Superior temporal gyrus (tissue), 1 donor: Measurements from ENCODE around the gene PDLIM5.
A peak's percentile ranks its signal among the peaks of the same experiment; 100 is the strongest.

Experiments
- DNase-seq: peaks from one replicate; pipeline ENCODE4 v3.0.0-alpha.2; 2016; ENCODE audit errors: extremely low spot score

Gene PDLIM5

GRCh38 chr4:94426783-94427182 lies 25.0 kb upstream of the PDLIM5 start:
- no peak for DNase-seq

DNA sequence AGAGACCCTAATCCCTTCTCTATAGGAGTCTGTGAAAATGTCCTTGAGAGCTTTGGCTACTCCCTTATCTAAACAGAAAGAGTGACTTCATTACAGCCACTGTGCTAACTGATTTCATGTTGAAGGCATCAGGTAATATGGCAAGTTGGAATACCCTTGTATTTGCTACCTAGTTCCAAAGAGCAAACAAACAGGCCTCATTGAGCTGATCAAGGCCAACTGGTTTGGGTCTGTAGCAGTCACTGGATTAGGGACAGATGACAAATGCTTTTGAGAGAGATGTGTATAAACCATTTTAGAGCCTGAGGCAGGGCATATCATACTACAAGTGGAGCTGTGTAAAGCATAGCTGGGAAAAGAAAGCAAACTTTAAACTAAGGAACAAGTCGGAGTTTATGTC lies 22.9 kb upstream of the PDLIM5 start:
- no peak for DNase-seq

- no peak for DNase-seq
These were observed 21.3 kb upstream of the PDLIM5 start for GRCh38 chr4:94430406-94430805.

- DNase-seq: no peak
These were observed 20.4 kb upstream of the PDLIM5 start for GRCh38 chr4:94431388-94431787.

DNA sequence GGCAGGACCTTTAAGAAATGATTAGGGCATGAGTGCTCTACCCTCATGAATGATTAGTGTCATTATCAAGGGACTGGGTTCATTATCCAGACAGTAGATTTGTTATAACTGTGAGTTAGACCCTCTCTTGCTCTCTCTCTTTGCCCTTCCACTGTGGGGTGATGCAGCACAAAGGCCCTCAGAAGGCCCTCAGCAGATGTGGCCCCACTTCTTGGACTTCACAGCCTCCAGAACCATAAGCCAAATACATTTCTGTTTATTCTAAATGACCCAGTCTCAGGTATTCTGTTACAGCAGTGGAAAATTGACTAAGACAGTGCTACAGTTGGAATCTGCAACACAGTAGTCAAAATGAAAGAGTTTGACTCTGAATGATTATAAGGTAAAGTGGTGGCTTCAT lies 17.2 kb upstream of the PDLIM5 start:
- DNase-seq: no peak

GRCh38 chr4:94435874-94436273 lies 15.9 kb upstream of the PDLIM5 start:
- no peak for DNase-seq

- DNase-seq: no peak
These were observed 15.2 kb upstream of the PDLIM5 start for GRCh38 chr4:94436512-94436911.

DNA sequence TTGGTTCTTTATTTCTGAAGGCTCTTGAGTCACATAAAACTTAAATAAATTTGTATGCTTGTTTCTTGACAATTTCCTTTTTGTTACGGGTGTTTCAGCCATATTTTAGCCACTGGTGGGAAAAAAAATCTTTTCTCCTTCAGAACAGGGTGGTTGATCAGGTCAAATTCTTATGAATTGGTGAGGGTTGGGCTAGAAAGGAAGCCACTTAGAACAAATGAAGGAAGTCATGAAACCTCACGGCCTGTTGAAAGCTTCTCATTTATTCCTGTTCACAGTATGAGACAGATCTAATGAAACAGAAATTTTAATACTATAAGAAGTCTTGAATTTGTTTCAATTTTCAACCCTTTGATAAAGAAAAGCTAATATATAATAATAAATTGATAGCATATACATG lies 12.1 kb upstream of the PDLIM5 start:
- DNase-seq: no peak

- DNase-seq: no peak
These were observed 9.9 kb upstream of the PDLIM5 start for GRCh38 chr4:94441838-94442237.

GRCh38 chr4:94442251-94442650 lies 9.5 kb upstream of the PDLIM5 start:
- no peak for DNase-seq

- no peak for DNase-seq
These were observed 5.4 kb upstream of the PDLIM5 start for GRCh38 chr4:94446386-94446785.

DNA sequence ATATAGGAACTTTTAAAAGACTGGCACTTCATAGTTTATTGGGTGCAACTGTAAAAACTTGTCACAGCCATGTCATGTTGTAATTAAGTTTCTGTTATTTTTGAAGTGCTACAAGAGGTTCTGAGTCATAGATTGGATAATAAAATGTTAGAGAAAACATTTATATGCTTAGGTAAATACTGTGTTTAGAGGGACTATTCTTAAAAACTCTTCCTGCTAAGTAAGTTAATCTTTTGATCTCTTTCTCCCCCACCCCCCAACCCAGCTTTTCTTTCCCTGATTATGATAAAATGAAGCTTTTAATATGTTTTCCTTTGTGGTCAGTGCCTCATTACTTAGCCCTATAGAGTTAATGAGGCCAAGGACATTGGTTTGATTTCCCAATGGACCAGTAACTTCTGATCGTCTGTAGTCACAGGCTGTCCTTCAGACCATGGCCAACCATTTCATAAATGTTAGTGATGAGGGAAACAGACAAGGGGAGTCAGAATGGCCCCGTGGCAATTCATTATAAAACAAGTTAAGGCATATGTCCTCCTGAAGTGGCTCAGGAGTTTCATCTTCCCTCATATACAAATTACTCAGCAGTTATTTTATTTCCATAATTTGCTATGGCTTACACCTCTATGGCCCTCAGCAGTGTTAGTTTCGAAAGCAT lies 3.9 kb upstream of the PDLIM5 start:
- no peak for DNase-seq

- DNase-seq: no peak
These were observed 2.8 kb upstream of the PDLIM5 start for GRCh38 chr4:94448815-94449375.

- no peak for DNase-seq
These were observed 569 bp upstream of the PDLIM5 start for GRCh38 chr4:94451051-94451694.

GRCh38 chr4:94452476-94453371 lies 982 bp downstream of the PDLIM5 start:
- peak; percentile 62 for DNase-seq

DNA sequence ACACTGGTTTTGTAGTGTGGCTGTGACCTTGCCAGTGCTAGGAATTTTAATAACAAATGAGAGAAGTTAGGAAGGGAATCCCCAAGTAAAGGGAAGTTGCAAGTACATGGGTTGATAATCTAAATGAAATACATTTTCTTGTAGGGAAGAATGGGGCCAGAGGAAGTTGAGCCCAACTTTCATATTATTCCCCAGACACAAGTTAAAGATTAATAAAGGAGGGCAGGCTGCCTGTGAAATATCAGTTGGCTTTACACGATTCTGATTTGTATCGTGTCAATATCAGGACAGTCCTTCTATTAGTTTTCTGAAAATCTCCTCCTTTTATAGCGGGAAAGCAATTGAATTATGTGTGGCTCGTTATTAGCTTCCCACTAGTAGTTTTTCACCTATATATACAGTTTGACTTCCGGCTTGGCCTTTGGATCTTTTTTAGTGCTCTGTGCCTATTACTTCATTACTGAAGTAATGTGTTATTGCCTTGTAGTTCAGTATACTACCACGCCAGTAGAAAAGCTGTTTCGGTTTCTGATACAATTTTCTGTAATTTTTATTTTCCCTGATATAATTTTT lies 1.7 kb downstream of the PDLIM5 start:
- no peak for DNase-seq

GRCh38 chr4:94454405-94454804 lies 2.7 kb downstream of the PDLIM5 start:
- peak; percentile 43 for DNase-seq

DNA sequence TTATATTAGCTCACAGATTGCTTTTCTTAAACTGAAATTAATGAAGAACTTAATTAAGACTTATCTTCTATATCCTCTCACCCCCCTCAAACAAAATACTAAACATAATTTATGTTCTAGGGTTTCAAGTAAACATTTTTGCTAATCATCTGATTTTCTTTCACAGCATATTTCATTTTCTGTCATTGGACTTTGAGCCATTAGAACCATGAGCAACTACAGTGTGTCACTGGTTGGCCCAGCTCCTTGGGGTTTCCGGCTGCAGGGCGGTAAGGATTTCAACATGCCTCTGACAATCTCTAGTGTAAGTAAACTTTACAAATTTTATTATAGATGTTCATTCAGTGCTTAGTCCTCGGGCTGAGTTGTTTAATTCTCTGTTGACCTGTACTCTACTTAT lies 3.3 kb downstream of the PDLIM5 start:
- DNase-seq: no peak

- peak; percentile 44 for DNase-seq
These were observed 6.0 kb downstream of the PDLIM5 start for GRCh38 chr4:94457692-94458106.

GRCh38 chr4:94458682-94459081 lies 6.9 kb downstream of the PDLIM5 start:
- DNase-seq: no peak

GRCh38 chr4:94459462-94460161 lies 7.9 kb downstream of the PDLIM5 start:
- DNase-seq: no peak
